ENCODE results near the gene PIWIL1.

PIWIL1 gene

DNA sequence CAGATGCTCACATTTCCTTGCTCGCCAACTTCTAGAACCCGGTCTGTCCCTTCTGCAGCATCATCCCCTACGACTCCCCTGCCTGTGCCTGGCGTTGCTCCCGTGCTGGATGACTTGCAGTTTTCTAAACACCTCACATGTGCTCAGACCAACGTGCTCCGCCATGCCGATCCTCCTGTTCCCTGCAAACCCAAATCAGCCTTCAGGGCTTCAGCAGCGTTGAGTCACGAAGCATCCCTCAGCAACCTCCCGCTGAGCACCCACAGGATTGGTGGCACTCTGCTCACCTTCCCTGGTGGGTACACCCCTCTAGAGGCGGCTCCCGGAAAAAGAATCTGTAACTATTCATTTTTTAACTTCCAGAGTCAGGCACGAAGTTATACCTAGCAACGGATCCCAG is 2.8 kb upstream of the PIWIL1 start:
- in situ Hi-C loops (cut with HindIII; ENCODE audit: low sequenced_read_pairs): no loop called here
- no peak overlapping the region for H3K4me3 ChIP-seq (ENCODE audit: low read depth, low read length)
- DNase-seq (ENCODE audit: low read depth, low spot score): no peak
- TF ChIP-seq, protein P1, sequence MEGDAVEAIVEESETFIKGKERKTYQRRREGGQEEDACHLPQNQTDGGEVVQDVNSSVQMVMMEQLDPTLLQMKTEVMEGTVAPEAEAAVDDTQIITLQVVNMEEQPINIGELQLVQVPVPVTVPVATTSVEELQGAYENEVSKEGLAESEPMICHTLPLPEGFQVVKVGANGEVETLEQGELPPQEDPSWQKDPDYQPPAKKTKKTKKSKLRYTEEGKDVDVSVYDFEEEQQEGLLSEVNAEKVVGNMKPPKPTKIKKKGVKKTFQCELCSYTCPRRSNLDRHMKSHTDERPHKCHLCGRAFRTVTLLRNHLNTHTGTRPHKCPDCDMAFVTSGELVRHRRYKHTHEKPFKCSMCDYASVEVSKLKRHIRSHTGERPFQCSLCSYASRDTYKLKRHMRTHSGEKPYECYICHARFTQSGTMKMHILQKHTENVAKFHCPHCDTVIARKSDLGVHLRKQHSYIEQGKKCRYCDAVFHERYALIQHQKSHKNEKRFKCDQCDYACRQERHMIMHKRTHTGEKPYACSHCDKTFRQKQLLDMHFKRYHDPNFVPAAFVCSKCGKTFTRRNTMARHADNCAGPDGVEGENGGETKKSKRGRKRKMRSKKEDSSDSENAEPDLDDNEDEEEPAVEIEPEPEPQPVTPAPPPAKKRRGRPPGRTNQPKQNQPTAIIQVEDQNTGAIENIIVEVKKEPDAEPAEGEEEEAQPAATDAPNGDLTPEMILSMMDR (IDR thresholded peaks at IDR 0.05; ENCODE audit: low read depth, low read length): no peak

DNA sequence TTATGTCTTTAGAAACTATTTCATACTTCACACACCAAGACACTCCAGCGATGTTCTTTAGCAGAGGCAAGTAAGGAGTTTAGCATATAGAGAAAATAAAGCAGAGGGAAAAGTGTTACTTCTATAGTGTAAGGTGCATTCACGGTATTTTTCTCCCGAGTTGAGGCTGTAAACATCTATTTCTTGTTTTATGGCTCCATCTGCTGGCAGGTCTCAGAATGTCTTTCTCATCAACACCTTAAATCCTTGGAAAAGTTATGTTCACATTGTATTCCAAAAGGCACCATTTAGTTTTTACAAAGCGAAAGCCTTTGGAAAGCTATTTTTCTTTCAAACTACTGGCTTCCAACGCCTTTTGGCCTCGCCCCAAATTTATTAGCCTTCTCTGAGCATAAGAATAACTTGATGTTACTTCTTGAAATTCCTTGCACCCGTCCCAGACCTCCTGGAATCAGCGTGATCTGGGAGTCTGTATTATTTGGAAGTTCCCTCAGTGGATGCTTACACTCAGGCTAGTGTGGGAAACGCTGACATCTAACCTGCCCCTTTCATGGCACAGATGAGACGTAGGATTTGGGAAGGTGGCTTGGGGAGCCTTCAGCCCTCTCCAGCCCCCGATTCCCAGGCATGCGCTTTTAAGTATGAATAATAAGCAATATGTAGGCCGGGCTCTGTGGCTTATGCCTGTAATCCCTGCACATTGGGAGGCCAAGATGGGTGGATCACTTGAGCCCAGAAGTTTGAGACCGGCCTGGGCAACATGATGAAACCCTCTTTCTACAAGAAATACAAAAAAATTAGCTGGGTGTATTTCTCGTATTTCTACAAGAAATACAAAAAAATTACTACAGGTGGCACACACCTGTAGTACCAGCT is 1.9 kb upstream of the PIWIL1 start:
- no peak overlapping the region for H3K4me3 ChIP-seq (ENCODE audit: low read depth, low read length)
- in situ Hi-C loops (cut with HindIII; ENCODE audit: low sequenced_read_pairs): no loop called here
- TF ChIP-seq, protein P1 (IDR thresholded peaks at IDR 0.05; ENCODE audit: low read depth, low read length): peak; percentile 47
- peak; percentile 52 for DNase-seq (ENCODE audit: low read depth, low spot score)

DNA sequence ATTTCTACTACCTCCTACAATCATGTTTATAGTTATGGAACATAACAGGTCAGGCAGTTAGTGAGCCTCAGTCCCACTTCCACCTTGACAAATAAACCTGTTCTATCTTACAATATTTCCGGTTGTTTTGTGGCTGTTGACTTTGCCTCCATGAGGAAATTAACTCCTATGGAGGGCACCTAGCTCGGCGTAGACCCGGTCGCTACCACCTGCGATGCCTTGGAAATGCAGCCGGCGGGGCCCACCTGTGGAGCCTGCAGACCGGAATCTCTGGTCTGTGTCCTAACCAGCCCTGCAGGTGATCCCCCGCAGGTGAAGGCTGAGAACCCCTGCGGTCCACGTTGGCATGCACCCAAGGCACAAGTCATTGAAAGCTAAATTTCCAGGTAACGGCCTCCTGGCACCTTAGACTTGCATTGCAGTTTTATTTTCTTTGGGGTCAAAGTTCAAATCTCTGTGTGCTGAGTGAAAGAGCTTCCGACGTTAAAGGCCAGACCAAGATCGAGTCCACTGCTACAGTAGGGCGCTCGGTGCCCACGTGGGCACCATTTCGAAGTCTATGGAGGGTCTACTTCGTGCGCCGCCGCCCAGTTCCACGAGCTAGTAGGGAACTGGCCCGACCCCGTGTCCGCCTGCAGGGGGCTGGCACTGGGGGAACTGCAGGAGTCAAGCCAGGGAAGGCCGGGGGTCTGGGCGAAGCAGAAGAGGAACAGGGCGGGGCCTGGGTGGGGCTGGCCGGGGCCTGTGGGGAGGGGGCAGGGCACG is 782 bp upstream of the PIWIL1 start:
- in situ Hi-C loops (cut with HindIII; ENCODE audit: low sequenced_read_pairs): no loop called here
- H3K4me3 ChIP-seq (ENCODE audit: low read depth, low read length): no peak overlapping the region
- DNase-seq (ENCODE audit: low read depth, low spot score): no peak
- TF ChIP-seq, protein P1 (IDR thresholded peaks at IDR 0.05; ENCODE audit: low read depth, low read length): no peak

DNA sequence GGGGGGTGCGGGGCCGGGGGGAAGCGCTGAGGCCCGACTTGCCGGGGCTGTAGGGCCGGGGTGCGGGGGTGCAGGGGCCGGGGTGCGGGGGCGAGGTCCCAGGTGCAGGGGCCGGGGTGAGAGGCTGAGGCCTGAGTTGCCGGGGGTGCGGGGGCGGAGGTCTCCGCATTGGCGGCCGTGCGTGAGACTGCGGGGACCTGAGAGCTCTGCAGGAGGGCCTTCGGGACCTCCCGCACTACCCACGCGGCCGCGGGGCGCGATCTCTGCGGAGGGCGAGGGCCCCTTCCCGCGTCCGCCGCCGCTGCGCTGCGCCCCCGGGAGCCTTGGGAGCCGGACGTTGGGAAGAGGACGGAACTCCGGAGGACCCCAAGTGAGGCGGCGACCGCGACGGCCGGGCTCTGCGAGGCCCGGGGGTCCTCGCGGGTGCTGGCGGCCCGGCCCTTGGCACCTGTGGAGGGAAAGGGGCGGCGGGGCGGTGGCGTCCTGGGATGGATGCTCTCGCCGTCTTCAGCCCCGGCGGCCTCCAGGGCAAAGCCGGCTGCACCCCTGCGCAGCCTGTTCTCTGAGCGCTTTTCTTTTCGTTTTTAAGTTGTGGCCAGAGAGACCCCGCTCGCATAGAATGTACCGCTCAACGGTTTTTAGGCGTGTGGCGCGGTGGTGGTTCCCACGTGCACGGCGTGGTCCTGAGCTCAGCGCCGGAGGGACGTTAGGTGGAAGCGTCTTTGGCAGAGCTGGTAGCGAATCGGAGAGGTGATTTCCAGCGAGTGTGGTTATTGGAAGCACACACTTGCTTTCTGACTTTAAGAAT is 1.3 kb downstream of the PIWIL1 start:
- TF ChIP-seq, protein P1 (IDR thresholded peaks at IDR 0.05; ENCODE audit: low read depth, low read length): no peak
- no peak overlapping the region for H3K4me3 ChIP-seq (ENCODE audit: low read depth, low read length)
- in situ Hi-C loops (cut with HindIII; ENCODE audit: low sequenced_read_pairs): no loop called here
- DNase-seq (ENCODE audit: low read depth, low spot score): no peak

DNA sequence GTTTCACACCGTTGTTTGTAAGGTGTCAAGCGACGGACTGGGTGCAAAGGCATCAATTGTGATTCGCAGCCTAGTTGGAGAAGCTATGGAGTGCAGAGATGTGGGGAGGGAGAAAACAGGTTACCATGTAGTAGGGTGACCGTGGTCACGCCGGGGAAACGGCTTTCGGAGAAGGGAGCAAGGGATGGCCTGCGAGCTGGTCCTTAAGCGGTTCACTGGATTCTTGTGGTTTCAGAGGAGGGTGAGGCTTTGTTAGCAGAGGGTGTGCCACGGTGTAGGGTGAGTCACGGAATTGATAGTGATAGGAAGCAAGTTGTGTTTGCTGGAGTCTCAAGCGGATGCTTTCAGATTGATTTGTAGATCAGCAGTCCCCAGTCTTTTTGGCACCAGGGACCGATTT is 2.3 kb downstream of the PIWIL1 start:
- DNase-seq (ENCODE audit: low read depth, low spot score): no peak
- in situ Hi-C loops (cut with HindIII; ENCODE audit: low sequenced_read_pairs): no loop called here
- TF ChIP-seq, protein P1 (IDR thresholded peaks at IDR 0.05; ENCODE audit: low read depth, low read length): no peak
- no peak overlapping the region for H3K4me3 ChIP-seq (ENCODE audit: low read depth, low read length)

DNA sequence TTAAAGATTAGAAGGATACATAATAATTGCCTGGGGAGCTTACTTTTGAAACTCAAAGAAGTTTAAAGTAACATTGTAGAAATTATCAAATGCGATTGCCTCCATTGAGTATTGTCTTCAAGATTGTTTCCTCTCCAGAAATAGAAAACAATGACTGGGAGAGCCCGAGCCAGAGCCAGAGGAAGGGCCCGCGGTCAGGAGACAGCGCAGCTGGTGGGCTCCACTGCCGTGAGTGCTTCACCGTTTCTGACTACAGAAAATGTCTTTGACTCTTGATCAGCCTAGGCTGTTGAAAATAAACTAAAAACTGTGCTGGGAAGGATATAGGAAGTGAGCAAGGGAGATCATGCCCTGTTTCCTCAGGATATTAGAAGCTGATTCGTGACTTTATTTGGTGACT is 4.8 kb downstream of the PIWIL1 start:
- in situ Hi-C loops (cut with HindIII; ENCODE audit: low sequenced_read_pairs): no loop called here
- TF ChIP-seq, protein P1 (IDR thresholded peaks at IDR 0.05; ENCODE audit: low read depth, low read length): no peak
- no peak for DNase-seq (ENCODE audit: low read depth, low spot score)
- H3K4me3 ChIP-seq (ENCODE audit: low read depth, low read length): no peak overlapping the region
